ENCODE results near the gene YPEL5. TPM values are rescaled to one million over a fixed set of nuclear protein-coding genes. Genes with fewer than 3 reads are reported as not detected.

Gene YPEL5
- total RNA-seq, 1 experiment from 2014 or later: 225 TPM

DNA sequence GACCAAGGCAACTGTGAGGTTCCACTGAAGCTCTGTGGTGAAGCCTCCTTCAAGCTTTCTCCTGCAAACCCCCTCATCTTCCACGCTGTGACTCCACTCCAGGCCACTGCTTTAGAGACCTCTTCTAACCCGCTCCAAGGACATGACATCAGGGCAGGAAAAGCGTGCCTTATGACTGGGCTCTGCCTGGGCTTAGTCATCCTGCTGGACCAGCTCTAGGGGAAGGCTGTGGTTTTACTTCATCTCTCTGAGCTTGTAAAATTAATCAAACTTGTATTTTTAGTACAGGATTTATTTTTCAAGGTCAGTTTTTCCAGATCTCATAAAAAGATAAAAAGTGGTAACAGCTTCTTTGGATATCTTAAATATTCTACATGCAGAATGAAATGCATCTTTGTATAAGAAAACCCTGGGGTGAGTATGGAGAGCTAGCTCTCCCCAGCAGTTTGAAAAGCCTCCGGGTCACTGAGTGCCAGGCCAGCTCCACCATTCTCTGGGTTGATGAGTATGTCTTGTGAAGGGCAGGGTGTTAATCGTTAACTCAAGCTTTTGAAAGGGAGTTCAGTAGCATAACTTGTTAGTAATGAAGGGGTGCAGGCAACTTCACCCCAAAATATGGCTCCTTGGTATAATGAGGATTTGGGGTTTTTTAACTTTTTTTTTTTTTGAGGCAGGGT lies 33.1 kb upstream of the YPEL5 start:
- intact Hi-C loops (cut with micrococcal nuclease; ENCODE audit: unreplicated experiment): loop anchor here (2.0 kb wide), 1 partner anchor 193 kb away; the partner anchor contains the start of gene ALK
- H3K27ac ChIP-seq (ENCODE audit: low read depth, low read length, poor library complexity, severe bottlenecking): peak overlapping the region; percentile 48
- H3K27me3 ChIP-seq (replicated peaks; ENCODE audit: insufficient read depth, low read depth, low read length, poor library complexity): no peaks in the 10 kb centered on the region
- ChIA-PET CTCF (no interaction called here), POLR2A (ENCODE audit: low non-redundant PET) (interaction anchor here (0.6 kb wide), 1 partner anchor 14 kb away, joined by 4 read pairs; no protein-coding TSS in a partner anchor)
- H3K9me3 ChIP-seq (ENCODE audit: low read depth, low read length, poor library complexity, severe bottlenecking): no peaks in the 10 kb centered on the region
- DNase-seq (ENCODE audit: low spot score): no peak
- BruUV-seq (replicated peaks): no TSS peak
- no peaks in the 10 kb centered on the region for H3K36me3 ChIP-seq (ENCODE audit: insufficient read depth, low read length, poor library complexity, severe bottlenecking)
- peaks cover 29% of the 10 kb centered on the region for H3K4me1 ChIP-seq (ENCODE audit: insufficient read depth, low read length, poor library complexity, severe bottlenecking)
- no peak for TF ChIP-seq EZH2 (IDR thresholded peaks at IDR 0.05; ENCODE audit: borderline replicate concordance, low read depth, low read length, poor library complexity, severe bottlenecking)
- TF ChIP-seq, protein P1, sequence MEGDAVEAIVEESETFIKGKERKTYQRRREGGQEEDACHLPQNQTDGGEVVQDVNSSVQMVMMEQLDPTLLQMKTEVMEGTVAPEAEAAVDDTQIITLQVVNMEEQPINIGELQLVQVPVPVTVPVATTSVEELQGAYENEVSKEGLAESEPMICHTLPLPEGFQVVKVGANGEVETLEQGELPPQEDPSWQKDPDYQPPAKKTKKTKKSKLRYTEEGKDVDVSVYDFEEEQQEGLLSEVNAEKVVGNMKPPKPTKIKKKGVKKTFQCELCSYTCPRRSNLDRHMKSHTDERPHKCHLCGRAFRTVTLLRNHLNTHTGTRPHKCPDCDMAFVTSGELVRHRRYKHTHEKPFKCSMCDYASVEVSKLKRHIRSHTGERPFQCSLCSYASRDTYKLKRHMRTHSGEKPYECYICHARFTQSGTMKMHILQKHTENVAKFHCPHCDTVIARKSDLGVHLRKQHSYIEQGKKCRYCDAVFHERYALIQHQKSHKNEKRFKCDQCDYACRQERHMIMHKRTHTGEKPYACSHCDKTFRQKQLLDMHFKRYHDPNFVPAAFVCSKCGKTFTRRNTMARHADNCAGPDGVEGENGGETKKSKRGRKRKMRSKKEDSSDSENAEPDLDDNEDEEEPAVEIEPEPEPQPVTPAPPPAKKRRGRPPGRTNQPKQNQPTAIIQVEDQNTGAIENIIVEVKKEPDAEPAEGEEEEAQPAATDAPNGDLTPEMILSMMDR (conservative IDR thresholded peaks at IDR 0.05; ENCODE audit: low read depth, low read length): no peak
- H3K4me3 ChIP-seq (ENCODE audit: low read depth, low read length, poor library complexity, severe bottlenecking): no peak overlapping the region

DNA sequence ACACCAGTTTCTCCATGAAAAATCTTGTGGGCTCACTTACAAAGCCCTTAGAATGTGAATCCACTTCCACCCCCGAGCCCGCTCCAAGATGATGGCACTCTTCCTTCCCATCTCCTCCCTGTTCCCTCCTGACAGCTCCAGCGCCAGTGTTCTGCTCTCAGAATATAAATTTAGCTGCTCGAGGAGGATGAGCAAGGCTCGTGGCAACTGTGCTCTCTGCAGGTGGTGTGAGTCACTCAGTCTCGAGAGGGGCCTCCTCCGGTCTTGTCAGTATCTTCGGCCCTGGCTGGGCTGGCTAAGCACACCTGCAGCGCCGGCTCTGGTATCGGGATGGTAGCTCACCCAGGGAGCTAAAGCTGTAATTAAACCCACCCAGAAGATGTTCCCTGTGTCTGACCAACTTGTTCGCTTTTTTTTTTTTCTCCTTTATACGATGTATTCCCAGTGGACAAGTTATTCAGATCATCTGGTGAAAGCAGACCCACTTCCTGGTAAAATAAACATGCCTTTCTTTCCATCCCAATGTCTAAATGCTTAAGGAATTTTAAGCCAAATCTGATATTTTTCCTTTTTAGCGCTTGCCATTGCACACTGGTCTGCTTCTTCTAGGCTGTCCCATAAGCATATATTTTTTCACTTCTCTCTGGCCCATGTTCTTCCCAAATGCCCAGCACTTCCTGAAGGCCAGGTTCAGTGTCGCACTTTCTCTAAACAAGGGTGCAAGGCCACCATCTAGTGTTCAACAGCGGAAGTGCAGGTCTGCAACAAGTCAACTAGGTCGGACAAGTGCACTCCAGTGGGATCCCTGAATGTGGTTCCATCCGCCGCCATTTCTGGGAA lies 31.4 kb upstream of the YPEL5 start:
- Histone ChIP-seq H3K9me3 (ENCODE audit: low read depth, low read length, poor library complexity, severe bottlenecking) (no peaks in the 10 kb centered on the region), H3K4me1 (ENCODE audit: insufficient read depth, low read length, poor library complexity, severe bottlenecking) (peaks cover 30% of the 10 kb centered on the region), H3K27me3 (replicated peaks; ENCODE audit: insufficient read depth, low read depth, low read length, poor library complexity) (no peaks in the 10 kb centered on the region), H3K4me3 (ENCODE audit: low read depth, low read length, poor library complexity, severe bottlenecking) (peak overlapping the region; percentile 3), H3K36me3 (ENCODE audit: insufficient read depth, low read length, poor library complexity, severe bottlenecking) (no peaks in the 10 kb centered on the region), H3K27ac (ENCODE audit: low read depth, low read length, poor library complexity, severe bottlenecking) (peak overlapping the region; percentile 72)
- TSS peak; percentile 48 for BruUV-seq (replicated peaks)
- DNase-seq (ENCODE audit: low spot score): peak; percentile 93
- ChIA-PET POLR2A (ENCODE audit: low non-redundant PET) (no interaction called here), CTCF (interaction anchor here (0.7 to 1.7 kb wide), 6 partner anchors 9 to 954 kb away, joined by 3 to 6 read pairs (median 4); no protein-coding TSS in a partner anchor)
- TF ChIP-seq, protein P1 (conservative IDR thresholded peaks at IDR 0.05; ENCODE audit: low read depth, low read length): peak; percentile 97
- TF ChIP-seq EZH2 (IDR thresholded peaks at IDR 0.05; ENCODE audit: borderline replicate concordance, low read depth, low read length, poor library complexity, severe bottlenecking): no peak
- intact Hi-C loops (cut with micrococcal nuclease; ENCODE audit: unreplicated experiment): loop anchor here (1.0 to 5.0 kb wide), 4 partner anchors 24 to 1157 kb away; partner anchors contain the start of gene ALK

DNA sequence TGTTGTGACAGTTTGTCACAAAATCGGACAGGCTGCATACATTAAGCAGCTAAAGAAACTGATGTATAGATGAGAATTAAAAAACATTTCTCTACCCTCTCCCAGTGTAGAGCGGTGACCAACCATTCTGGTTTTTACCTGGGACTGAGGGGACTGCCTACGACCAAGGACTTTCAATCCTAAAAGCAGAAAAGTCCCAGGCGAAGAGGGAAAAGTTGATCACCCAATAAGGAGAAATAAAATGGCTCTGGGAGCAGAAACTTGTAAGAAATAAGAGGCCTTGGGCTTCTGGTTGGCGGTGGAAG lies 30.9 kb upstream of the YPEL5 start:
- Histone ChIP-seq H3K4me1 (ENCODE audit: insufficient read depth, low read length, poor library complexity, severe bottlenecking) (peaks cover 36% of the 10 kb centered on the region), H3K27me3 (replicated peaks; ENCODE audit: insufficient read depth, low read depth, low read length, poor library complexity) (no peaks in the 10 kb centered on the region), H3K27ac (ENCODE audit: low read depth, low read length, poor library complexity, severe bottlenecking) (peak overlapping the region; percentile 63), H3K4me3 (ENCODE audit: low read depth, low read length, poor library complexity, severe bottlenecking) (no peak overlapping the region), H3K9me3 (ENCODE audit: low read depth, low read length, poor library complexity, severe bottlenecking) (no peaks in the 10 kb centered on the region), H3K36me3 (ENCODE audit: insufficient read depth, low read length, poor library complexity, severe bottlenecking) (no peaks in the 10 kb centered on the region)
- ChIA-PET CTCF (interaction anchor here (1.7 kb wide), 1 partner anchor 193 kb away, joined by 5 read pairs; no protein-coding TSS in a partner anchor), POLR2A (ENCODE audit: low non-redundant PET) (no interaction called here)
- no peak for DNase-seq (ENCODE audit: low spot score)
- TF ChIP-seq, protein P1 (conservative IDR thresholded peaks at IDR 0.05; ENCODE audit: low read depth, low read length): no peak
- no peak for TF ChIP-seq EZH2 (IDR thresholded peaks at IDR 0.05; ENCODE audit: borderline replicate concordance, low read depth, low read length, poor library complexity, severe bottlenecking)
- intact Hi-C loops (cut with micrococcal nuclease; ENCODE audit: unreplicated experiment): loop anchor here (1.0 to 5.0 kb wide), 4 partner anchors 25 to 1158 kb away; partner anchors contain the start of gene ALK
- BruUV-seq (replicated peaks): no TSS peak

All from A673 (cell line).